Neural progenitor cell (in vitro differentiated cells): ENCODE measurements around the gene SDK1. TPM values are rescaled to one million over a fixed set of nuclear protein-coding genes. Genes with fewer than 3 reads are reported as not detected.

Experiments used
- DNase-seq: peaks from one replicate; pipeline ENCODE4 v3.0.0-alpha.2; 2016; ENCODE audit warnings: low spot score
- H2AFZ ChIP-seq: fragments of 200-600 bp; sonication (generic); replicated peaks from 2 replicates; pipeline ENCODE4 v1.6.1; 2016; ENCODE audit warnings: antibody characterized with exemption
- H3F3A ChIP-seq: fragments of 200-600 bp; sonication (generic); 2 replicates; pipeline ENCODE4 v1.6.1; 2016; ENCODE audit warnings: antibody characterized with exemption, low read depth
- H3K27ac ChIP-seq: fragments of 200-600 bp; sonication (generic); 2 replicates; pipeline ENCODE4 v1.5.1; 2016; ENCODE audit warnings: mild to moderate bottlenecking
- H3K27me3 ChIP-seq: fragments of 200-600 bp; sonication (generic); 2 replicates; pipeline ENCODE4 v1.6.1; 2016; ENCODE audit warnings: mild to moderate bottlenecking, moderate library complexity
- H3K36me3 ChIP-seq: fragments of 200-600 bp; sonication (generic); 2 replicates; pipeline ENCODE4 v1.5.1; 2016
- H3K4me1 ChIP-seq: fragments of 200-600 bp; sonication (generic); 2 replicates; pipeline ENCODE4 v1.6.1; 2016; ENCODE audit warnings: mixed run types
- H3K4me2 ChIP-seq: fragments of 200-600 bp; sonication (generic); 2 replicates; pipeline ENCODE4 v1.6.1; 2016
- H3K4me3 ChIP-seq: fragments of 200-600 bp; sonication (generic); 2 replicates; pipeline ENCODE4 v1.5.1; 2016
- H3K79me2 ChIP-seq: fragments of 200-600 bp; sonication (generic); 2 replicates; pipeline ENCODE4 v1.6.1; 2016; ENCODE audit warnings: low read depth
- H3K9ac ChIP-seq: fragments of 200-600 bp; sonication (generic); 2 replicates; pipeline ENCODE4 v1.6.1; 2016
- H3K9me3 ChIP-seq: fragments of 200-600 bp; sonication (generic); 2 replicates; pipeline ENCODE4 v1.5.1; 2016; ENCODE audit warnings: low read depth
- H4K20me1 ChIP-seq: fragments of 200-600 bp; sonication (generic); 2 replicates; pipeline ENCODE4 v1.6.1; 2016; ENCODE audit warnings: low read depth
- H3K27ac Mint-ChIP-seq: 3 replicates; pipeline ENCODE4 v1.8.0; 2021; ENCODE audit warnings: mixed read lengths
- H3K27me3 Mint-ChIP-seq: 2 replicates; pipeline ENCODE4 v1.8.0; 2022; ENCODE audit warnings: low read depth, mild to moderate bottlenecking, inconsistent platforms, moderate library complexity, mixed read lengths; ENCODE audit not compliant: insufficient read depth
- H3K36me3 Mint-ChIP-seq: 3 replicates; pipeline ENCODE4 v1.8.0; 2021; ENCODE audit warnings: mixed read lengths
- H3K4me1 Mint-ChIP-seq: 3 replicates; pipeline ENCODE4 v1.8.0; 2021; ENCODE audit warnings: mixed read lengths
- H3K4me3 Mint-ChIP-seq: 3 replicates; pipeline ENCODE4 v1.8.0; 2021; ENCODE audit warnings: mild to moderate bottlenecking, moderate library complexity, mixed read lengths
- H3K9me3 Mint-ChIP-seq: 3 replicates; pipeline ENCODE4 v1.8.0; 2020; ENCODE audit warnings: mixed read lengths
- CTCF ChIP-seq: fragments of 200-600 bp; sonication (generic); IDR thresholded peaks from 2 replicates; pipeline ENCODE4 v1.5.1; 2017; ENCODE audit warnings: antibody characterized with exemption, mild to moderate bottlenecking
- EZH2 ChIP-seq: fragments of 200-600 bp; sonication (generic); IDR thresholded peaks from 2 replicates; pipeline ENCODE4 v1.6.1; 2017; ENCODE audit warnings: antibody characterized with exemption, mild to moderate bottlenecking, moderate library complexity
- EZH2phosphoT487 ChIP-seq: fragments of 200-600 bp; sonication (generic); IDR thresholded peaks from 2 replicates; pipeline ENCODE4 v1.6.1; 2017; ENCODE audit warnings: antibody characterized with exemption
- total RNA-seq: library from RNA; depleted of rRNA; stranded (reverse); fragments of >200 nt; gene quantifications from 2 replicates; pipeline ENCODE4 v1.2.3, GENCODE V29; 2015; ENCODE audit warnings: low replicate concordance

SDK1 gene
- total RNA-seq, 1 donor from 2014 or later, result 4.9 TPM

GRCh38 chr7:4143511-4144171 is 842.6 kb downstream of the SDK1 start:
- no peaks in the 10 kb centered on the region for H3K79me2 ChIP-seq
- Mint-ChIP-seq H3K9me3 (no peaks in the 10 kb centered on the region), H3K36me3 (peaks cover 3% of the 10 kb centered on the region), H3K27ac (no peak overlapping the region), H3K27me3 (peaks cover 2% of the 10 kb centered on the region), H3K4me1 (peaks cover 54% of the 10 kb centered on the region), H3K4me3 (no peak overlapping the region)
- no peaks in the 10 kb centered on the region for H3K27me3 ChIP-seq
- peak; percentile 21 for DNase-seq
- H3F3A ChIP-seq, result no peaks in the 10 kb centered on the region
- no peak overlapping the region for H3K4me3 ChIP-seq
- no peaks in the 10 kb centered on the region for H3K36me3 ChIP-seq
- H2AFZ ChIP-seq, result no peak overlapping the region
- H3K4me1 ChIP-seq, result peaks cover 23% of the 10 kb centered on the region
- no peak overlapping the region for H3K27ac ChIP-seq
- H4K20me1 ChIP-seq, result no peaks in the 10 kb centered on the region
- H3K9me3 ChIP-seq, result no peaks in the 10 kb centered on the region
- TF ChIP-seq EZH2phosphoT487 (no peak), CTCF (no peak), EZH2 (no peak)
- no peak overlapping the region for H3K9ac ChIP-seq
- H3K4me2 ChIP-seq, result no peak overlapping the region

DNA sequence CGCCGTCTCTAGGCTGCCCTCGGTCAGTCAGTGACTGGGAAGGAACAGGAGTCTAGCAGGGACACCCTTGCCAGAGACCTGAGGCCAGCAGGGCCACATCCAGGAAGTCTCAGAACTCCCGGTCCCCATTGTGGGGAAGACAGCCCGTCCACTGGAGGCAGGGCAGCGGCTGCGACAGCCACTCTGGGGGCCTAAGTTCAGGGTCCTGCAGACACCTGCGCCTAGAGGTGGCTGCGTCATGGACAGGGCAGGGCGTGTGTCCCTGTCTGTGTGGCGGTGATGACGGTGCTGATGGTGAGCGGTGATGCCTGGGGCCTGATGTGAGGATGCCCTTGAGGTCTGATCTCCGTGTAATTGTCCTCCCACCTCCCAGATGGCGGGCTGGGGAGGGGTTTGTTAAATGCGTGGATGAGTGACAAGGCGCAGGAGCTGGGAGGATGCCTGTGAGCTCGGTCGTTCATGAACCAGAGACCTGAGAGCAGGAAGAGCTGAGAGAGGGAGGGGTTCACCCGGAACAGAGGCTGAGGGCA is 843.2 kb downstream of the SDK1 start:
- Histone ChIP-seq H3K4me3 (peak overlapping the region; percentile 21), H3K79me2 (no peaks in the 10 kb centered on the region), H3K27ac (no peak overlapping the region), H3K9me3 (no peaks in the 10 kb centered on the region), H4K20me1 (no peaks in the 10 kb centered on the region), H3K4me2 (peak overlapping the region; percentile 57), H3K9ac (no peak overlapping the region), H2AFZ (peak overlapping the region; percentile 71), H3K4me1 (peaks cover 23% of the 10 kb centered on the region), H3K27me3 (no peaks in the 10 kb centered on the region), H3F3A (no peaks in the 10 kb centered on the region), H3K36me3 (no peaks in the 10 kb centered on the region)
- Mint-ChIP-seq H3K4me1 (peaks cover 54% of the 10 kb centered on the region), H3K9me3 (no peaks in the 10 kb centered on the region), H3K27ac (peak overlapping the region; percentile 99), H3K27me3 (peaks cover 2% of the 10 kb centered on the region), H3K4me3 (peak overlapping the region; percentile 80), H3K36me3 (peaks cover 3% of the 10 kb centered on the region)
- TF ChIP-seq EZH2phosphoT487 (no peak), CTCF (no peak), EZH2 (no peak)
- no peak for DNase-seq

DNA sequence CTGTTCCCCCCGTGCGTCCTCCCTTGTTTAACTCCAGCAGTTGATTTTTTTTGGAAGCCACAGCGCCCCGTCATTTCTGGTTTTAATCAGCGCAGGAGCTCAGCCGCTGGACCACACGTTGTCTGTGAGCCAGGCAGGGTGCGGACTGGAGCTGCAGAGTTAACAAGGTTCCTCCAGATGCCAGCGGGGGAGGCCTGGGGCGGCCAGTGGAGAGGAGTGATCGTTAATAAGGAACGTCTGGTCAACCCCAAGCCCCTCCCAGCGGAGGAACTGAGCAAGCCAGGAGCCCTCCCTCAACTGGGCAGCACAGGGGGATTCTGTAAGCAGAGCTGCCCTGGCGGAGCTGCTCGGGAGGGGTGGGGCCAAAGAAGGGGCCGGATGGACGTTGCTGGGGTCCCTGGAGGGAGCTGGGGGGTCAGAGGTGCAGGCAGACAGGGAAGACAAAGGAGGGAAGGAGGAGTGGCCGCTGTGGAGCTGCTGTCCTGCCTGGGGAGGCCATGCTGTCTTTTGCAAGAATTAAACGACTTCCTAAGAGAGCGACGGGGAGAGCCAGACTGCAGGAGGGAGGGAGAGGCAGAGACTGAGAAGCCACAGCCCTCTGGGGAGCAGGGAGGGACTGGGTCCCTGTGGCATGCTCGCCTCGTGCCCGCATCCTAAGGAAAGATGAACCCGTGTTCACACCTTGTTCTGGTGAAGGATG is 843.9 kb downstream of the SDK1 start:
- Histone ChIP-seq H3K79me2 (no peaks in the 10 kb centered on the region), H3F3A (no peaks in the 10 kb centered on the region), H3K27ac (no peak overlapping the region), H3K36me3 (no peaks in the 10 kb centered on the region), H3K4me3 (peak overlapping the region; percentile 21), H3K27me3 (no peaks in the 10 kb centered on the region), H3K9ac (no peak overlapping the region), H4K20me1 (no peaks in the 10 kb centered on the region), H2AFZ (peak overlapping the region; percentile 71), H3K4me1 (peaks cover 20% of the 10 kb centered on the region), H3K4me2 (peak overlapping the region; percentile 57), H3K9me3 (no peaks in the 10 kb centered on the region)
- TF ChIP-seq EZH2 (no peak), CTCF (no peak), EZH2phosphoT487 (no peak)
- peaks cover 1% of the 10 kb centered on the region for H3K36me3 Mint-ChIP-seq
- peaks cover 49% of the 10 kb centered on the region for H3K4me1 Mint-ChIP-seq
- no peaks in the 10 kb centered on the region for H3K27me3 Mint-ChIP-seq
- peak; percentile 79 for DNase-seq
- peak overlapping the region; percentile 78 for H3K27ac Mint-ChIP-seq
- H3K9me3 Mint-ChIP-seq, result no peaks in the 10 kb centered on the region
- H3K4me3 Mint-ChIP-seq, result peak overlapping the region; percentile 80
